Measurements from ENCODE around the gene CPNE6.

The CPNE6 gene

DNA sequence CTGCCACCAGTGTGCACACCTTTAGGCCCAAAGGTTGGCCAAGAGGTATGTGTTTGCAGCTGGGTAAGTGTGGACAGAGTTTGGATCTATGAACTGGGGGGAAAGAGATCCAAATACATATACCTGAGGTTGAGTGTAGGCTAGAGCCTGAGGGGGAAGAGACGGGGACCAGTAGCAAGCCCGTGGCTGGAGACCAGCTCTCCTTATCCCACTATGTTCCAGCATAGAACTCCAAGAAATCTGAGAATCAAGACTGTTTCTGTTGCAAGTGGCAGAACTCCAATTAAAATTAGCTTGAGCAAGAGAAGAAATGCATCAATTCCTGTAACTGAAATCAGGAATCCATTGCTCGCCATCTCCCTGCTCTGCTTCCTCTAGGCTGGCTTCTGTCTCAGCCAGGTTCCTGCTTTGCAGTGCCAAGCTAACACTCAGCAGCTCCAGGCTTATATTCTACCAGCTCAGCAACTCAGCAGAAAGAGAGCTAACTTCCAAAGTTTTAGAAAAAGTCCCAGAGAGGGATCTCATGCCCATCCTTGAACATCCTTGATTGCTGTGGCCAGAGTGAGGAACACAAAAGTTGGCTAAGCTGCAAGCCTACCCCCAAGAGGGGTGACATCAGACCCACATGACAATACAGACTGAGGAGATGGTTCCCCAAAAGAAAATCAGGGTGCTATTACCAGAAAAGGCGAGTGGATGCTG lies 21.3 kb downstream of the CPNE6 start:
- TF ChIP-seq, protein P1, sequence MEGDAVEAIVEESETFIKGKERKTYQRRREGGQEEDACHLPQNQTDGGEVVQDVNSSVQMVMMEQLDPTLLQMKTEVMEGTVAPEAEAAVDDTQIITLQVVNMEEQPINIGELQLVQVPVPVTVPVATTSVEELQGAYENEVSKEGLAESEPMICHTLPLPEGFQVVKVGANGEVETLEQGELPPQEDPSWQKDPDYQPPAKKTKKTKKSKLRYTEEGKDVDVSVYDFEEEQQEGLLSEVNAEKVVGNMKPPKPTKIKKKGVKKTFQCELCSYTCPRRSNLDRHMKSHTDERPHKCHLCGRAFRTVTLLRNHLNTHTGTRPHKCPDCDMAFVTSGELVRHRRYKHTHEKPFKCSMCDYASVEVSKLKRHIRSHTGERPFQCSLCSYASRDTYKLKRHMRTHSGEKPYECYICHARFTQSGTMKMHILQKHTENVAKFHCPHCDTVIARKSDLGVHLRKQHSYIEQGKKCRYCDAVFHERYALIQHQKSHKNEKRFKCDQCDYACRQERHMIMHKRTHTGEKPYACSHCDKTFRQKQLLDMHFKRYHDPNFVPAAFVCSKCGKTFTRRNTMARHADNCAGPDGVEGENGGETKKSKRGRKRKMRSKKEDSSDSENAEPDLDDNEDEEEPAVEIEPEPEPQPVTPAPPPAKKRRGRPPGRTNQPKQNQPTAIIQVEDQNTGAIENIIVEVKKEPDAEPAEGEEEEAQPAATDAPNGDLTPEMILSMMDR (IDR thresholded peaks at IDR 0.05), result no peak
- no peak for TF ChIP-seq ZFX (IDR thresholded peaks at IDR 0.05; ENCODE audit: borderline replicate concordance)
- peak overlapping the region; percentile 85 for H3K27ac ChIP-seq

DNA sequence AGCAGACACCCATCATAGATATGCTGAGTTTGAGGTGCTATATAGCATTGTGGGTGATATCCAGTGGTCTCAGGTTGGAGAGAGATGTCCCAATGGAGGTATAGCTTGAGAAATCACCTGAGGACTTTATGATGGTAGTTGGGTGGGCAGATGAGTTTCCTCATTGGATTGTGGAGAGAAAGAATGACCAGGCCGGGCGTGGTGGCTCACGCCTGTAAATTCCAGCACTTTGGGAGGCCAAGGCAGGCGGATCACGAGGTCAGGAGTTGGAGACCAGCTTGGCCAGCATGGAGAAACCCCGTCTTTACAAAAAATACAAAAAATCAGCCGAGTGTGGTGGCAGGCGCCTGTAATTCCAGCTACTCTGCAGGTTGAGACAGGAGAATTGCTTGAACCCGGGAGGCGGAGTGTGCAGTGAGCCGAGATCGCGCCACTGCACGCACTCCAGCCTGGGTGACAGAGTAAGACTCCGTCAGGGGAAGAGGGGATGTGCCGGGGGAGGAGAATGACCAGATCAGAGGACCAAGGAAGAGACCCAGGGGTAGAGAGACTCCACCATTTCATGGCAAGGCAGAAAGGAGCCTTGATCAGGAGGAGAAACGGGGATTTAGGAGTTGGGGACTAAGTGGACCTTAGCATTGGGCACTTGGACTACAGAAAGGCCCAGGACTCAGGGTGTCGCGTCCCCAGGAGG lies 22.0 kb downstream of the CPNE6 start:
- TF ChIP-seq ZFX (IDR thresholded peaks at IDR 0.05; ENCODE audit: borderline replicate concordance), result no peak
- TF ChIP-seq, protein P1 (IDR thresholded peaks at IDR 0.05), result no peak
- peak overlapping the region; percentile 85 for H3K27ac ChIP-seq

DNA sequence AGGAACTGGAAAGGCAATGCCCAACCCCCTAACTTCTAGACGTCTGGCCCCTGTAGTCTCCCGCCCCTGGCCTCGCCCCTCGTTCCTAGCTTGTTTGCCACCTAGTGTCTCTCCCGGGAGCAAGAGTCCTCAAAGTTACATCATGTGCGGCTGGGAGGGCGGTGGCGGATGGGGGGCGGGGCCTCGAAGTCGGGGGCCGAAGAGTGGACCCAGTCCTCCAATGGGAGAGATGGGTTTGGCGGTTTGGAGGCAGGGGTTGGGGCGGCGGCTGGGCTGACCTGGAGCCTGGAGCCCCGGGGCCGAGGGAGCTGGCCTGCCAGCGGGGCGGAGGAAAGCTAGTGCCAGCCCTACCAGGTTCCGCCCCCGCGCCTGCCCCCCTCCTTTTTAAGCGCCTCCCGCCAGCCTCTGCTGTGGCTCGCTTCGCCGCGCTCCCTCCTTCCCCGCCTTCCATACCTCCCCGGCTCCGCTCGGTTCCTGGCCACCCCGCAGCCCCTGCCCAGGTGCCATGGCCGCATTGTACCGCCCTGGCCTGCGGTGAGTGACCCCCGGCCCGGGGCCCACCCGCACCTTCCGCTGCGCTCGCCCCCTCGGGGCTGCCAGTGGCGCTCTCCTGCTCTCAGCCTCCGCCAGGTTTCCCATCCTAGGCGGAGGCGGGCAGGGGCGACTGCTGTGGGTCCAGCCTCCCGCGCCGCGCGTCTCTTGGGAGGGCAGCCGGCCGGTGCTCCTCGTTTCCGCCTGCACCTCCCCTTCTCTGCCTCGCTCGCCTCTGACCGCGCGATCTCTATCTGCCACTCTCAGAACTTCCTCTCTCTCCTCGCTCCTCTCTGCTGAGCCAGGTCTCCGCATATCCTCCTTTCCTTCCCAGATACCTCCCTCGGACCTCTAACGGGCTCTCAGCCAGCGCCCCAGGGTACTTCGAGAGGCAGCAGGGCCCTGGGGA lies 22.8 kb downstream of the CPNE6 start, which contains the start of gene PCK2:
PCK2 (plus strand) TSS at position 411 of the 940 bp plus-strand sequence; CDS start at position 506, 95 bp downstream.
- H3K27ac ChIP-seq, result peak within 1 kb of the TSS; percentile 85
- TF ChIP-seq, protein P1 (IDR thresholded peaks at IDR 0.05), result peak; percentile 16; the same call in 1 of the 2 replicates
- TF ChIP-seq ZFX (IDR thresholded peaks at IDR 0.05; ENCODE audit: borderline replicate concordance), result no peak

DNA sequence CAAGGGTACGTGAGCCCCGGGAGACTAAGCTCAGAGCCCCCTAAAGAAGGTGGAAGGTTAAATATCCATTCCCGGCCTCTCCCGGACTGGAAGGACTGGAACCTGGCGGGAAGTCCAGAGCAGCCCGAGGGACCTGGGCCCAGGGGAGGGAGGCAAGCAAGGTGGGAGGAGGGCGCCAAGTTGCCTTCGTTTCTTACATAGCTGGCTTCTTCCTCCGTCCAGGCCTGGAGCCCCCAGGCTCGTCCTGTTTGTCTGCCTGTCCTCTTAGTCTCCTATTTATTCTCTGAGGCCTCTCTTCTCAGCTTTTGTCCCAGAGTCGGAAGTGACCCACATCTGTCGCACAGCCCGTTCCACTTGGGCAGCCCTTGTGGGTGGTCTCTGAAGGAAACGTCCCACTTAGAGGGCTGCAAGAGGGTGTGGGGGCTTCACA lies 23.5 kb downstream of the CPNE6 start:
- peak overlapping the region; percentile 85 for H3K27ac ChIP-seq
- no peak for TF ChIP-seq ZFX (IDR thresholded peaks at IDR 0.05; ENCODE audit: borderline replicate concordance)
- TF ChIP-seq, protein P1 (IDR thresholded peaks at IDR 0.05), result no peak

DNA sequence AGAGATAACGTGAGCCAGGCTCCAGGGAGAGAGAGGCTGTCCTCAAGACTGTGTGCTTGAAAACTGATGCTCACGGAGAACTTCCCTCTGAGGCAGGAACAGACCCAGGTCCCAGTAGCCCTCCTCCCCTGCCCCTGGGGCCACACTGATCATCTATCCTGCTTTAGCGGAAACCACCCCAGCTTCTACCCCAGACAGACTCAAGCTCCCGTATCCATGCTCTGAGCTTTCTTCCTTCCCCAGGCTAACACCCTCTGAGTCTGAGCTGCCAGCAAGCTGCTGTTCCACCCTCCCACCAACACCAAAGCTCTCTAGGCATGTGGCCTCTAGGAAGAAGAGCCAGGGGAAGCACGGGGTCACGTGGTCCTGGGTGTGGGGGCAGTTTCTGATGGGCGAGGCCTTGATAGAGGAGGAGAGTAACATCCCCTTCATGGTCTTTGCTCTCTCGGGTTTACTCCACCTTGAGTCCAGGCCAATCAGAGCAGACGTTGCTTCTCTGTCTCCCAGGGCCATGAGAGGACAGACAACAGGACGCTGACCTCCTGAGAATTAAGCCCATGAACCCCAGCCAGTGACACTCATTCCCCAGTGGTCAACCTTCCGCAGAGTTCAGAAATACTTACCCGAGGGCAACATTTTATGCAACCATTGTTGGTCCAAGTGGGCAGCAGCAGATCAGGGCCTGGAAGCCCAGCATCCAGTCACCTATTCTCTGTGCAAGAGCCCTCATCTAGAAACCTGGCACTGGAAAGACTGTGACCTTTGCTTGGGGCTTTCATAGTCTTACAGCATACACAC lies 24.1 kb downstream of the CPNE6 start:
- TF ChIP-seq, protein P1 (IDR thresholded peaks at IDR 0.05), result no peak
- TF ChIP-seq ZFX (IDR thresholded peaks at IDR 0.05; ENCODE audit: borderline replicate concordance), result no peak

DNA sequence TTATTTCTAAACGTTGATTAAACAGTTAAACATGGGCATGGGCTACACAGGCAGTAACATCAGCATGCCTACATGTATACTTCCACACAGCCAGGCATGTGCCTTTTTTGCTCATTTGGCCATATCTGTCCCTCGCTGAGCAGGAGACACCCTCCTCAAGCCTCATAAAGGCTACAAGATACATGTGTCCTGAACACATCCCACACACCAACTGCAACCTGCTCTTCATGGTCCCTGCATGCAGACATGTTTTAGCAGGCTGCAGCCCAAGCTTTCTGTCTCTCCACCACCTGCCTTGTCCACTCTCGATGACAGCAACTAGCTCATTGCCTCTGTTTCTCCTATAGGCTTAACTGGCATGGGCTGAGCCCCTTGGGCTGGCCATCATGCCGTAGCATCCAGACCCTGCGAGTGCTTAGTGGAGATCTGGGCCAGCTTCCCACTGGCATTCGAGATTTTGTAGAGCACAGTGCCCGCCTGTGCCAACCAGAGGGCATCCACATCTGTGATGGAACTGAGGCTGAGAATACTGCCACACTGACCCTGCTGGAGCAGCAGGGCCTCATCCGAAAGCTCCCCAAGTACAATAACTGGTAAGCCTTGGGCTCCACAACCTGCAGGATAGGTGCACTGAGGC lies 25.3 kb downstream of the CPNE6 start:
- TF ChIP-seq ZFX (IDR thresholded peaks at IDR 0.05; ENCODE audit: borderline replicate concordance), result no peak
- TF ChIP-seq, protein P1 (IDR thresholded peaks at IDR 0.05), result no peak
- H3K27ac ChIP-seq, result no peak overlapping the region

More for the DNA sequence above, 24.1 kb downstream of the CPNE6 start:
- peak overlapping the region; percentile 85 for H3K27ac ChIP-seq
